OCI-M1 (cell line): ENCODE measurements around the gene SEMA6D.

Experiments used
- DNase-seq: peaks from one replicate; lab custom pipeline; 2025; lab: John Stamatoyannopoulos, UW

Gene SEMA6D

GRCh38 chr15:47787875-47788274 lies 70.6 kb downstream of the SEMA6D start:
- DNase-seq, result peak; percentile 1

GRCh38 chr15:47788685-47789084 lies 71.4 kb downstream of the SEMA6D start:
- DNase-seq, result no peak

GRCh38 chr15:47791161-47791560 lies 73.9 kb downstream of the SEMA6D start:
- DNase-seq, result no peak

- no peak for DNase-seq
Measured at GRCh38 chr15:47792231-47792630, 74.9 kb downstream of the SEMA6D start.

- no peak for DNase-seq
Measured at GRCh38 chr15:47794252-47794914, 77.1 kb downstream of the SEMA6D start.

GRCh38 chr15:47795864-47796263 lies 78.6 kb downstream of the SEMA6D start:
- no peak for DNase-seq

GRCh38 chr15:47796339-47796738 lies 79.0 kb downstream of the SEMA6D start:
- DNase-seq, result no peak

GRCh38 chr15:47796830-47797229 lies 79.5 kb downstream of the SEMA6D start:
- no peak for DNase-seq

GRCh38 chr15:47801522-47801921 lies 84.2 kb downstream of the SEMA6D start:
- no peak for DNase-seq

- DNase-seq, result no peak
Measured at GRCh38 chr15:47802216-47802615, 84.9 kb downstream of the SEMA6D start.

GRCh38 chr15:47803767-47804166 lies 86.5 kb downstream of the SEMA6D start:
- no peak for DNase-seq

- DNase-seq, result no peak
Measured at GRCh38 chr15:47804733-47805132, 87.4 kb downstream of the SEMA6D start.

- DNase-seq, result no peak
Measured at GRCh38 chr15:47806008-47806407, 88.7 kb downstream of the SEMA6D start.

- no peak for DNase-seq
Measured at GRCh38 chr15:47811172-47811571, 93.9 kb downstream of the SEMA6D start.

GRCh38 chr15:47812470-47812999 lies 95.2 kb downstream of the SEMA6D start:
- no peak for DNase-seq

GRCh38 chr15:47813748-47814384 lies 96.6 kb downstream of the SEMA6D start:
- DNase-seq, result no peak

- no peak for DNase-seq
Measured at GRCh38 chr15:47814620-47815019, 97.3 kb downstream of the SEMA6D start.

- DNase-seq, result no peak
Measured at GRCh38 chr15:47817969-47818548, 100.8 kb downstream of the SEMA6D start.

- DNase-seq, result no peak
Measured at GRCh38 chr15:47819158-47819557, 101.9 kb downstream of the SEMA6D start.

GRCh38 chr15:47820057-47820746 lies 102.9 kb downstream of the SEMA6D start:
- no peak for DNase-seq

GRCh38 chr15:47820747-47821319 lies 103.5 kb downstream of the SEMA6D start:
- no peak for DNase-seq

GRCh38 chr15:47822048-47822447 lies 104.7 kb downstream of the SEMA6D start:
- DNase-seq, result no peak
